ENCODE measurements around the gene RBM4B. TPM values are rescaled to one million over a fixed set of nuclear protein-coding genes. Genes with fewer than 3 reads are reported as not detected.
"Not testable (repeated sequence)": the region's sequence is repeated elsewhere in the genome, so short reads cannot be mapped to it uniquely, and the experiment has no call there.

The RBM4B gene
- total and polyA plus RNA-seq, 2 of the 13 experiments (the other 11 are each of a cell fraction or from before 2014, with no cell fraction given) = 25.8 to 32.4 TPM

DNA sequence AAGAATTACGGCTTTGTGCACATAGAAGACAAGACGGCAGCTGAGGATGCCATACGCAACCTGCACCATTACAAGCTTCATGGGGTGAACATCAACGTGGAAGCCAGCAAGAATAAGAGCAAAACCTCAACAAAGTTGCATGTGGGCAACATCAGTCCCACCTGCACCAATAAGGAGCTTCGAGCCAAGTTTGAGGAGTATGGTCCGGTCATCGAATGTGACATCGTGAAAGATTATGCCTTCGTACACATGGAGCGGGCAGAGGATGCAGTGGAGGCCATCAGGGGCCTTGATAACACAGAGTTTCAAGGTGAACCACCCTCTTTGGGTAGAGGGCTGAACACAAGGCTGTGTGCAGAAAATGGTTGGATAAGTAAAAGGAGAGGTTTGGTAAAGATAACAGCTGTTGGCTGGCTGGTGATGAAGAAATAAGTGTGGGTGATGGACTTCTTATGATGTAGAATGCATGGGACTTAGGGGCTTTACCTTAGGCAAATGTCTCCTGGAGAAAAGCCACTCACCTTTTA, 37.8 kb downstream of the RBM4B start:
- BruUV-seq (replicated peaks); CTCF ChIA-PET (ENCODE audit: low intra/inter-chr PET ratio, low total read pairs); H3K27ac ChIP-seq (ENCODE audit: extremely low read length, insufficient read depth, low read length); H3K27me3 ChIP-seq (ENCODE audit: control insufficient read depth in 1 of 2, insufficient read depth in 2 of 2, low read length in 2 of 2); H3K9me3 ChIP-seq (ENCODE audit: low read length); H2AFZ ChIP-seq (ENCODE audit: low read length); FAIRE-seq; DNase-seq (ENCODE audit: low spot score); ATAC-seq; in situ Hi-C loops (cut with HindIII; ENCODE audit: extremely low pct_ligation_motif_present, low pct_unique_long_range_greater_than_20kb): not testable (repeated sequence)
- Histone ChIP-seq H3K4me3 (replicated peaks in 1 of 3; ENCODE audit: insufficient read depth in 1 of 3, low read depth in 2 of 3, low read length in 3 of 3) (peak overlapping the region; percentile 44 to 90 (median 87); a peak in 5 of 6 replicates), H3K79me2 (ENCODE audit: insufficient read depth, low read length) (peaks cover 84% of the 10 kb centered on the region), H4K20me1 (ENCODE audit: insufficient read depth, low read length) (peaks cover 65% of the 10 kb centered on the region), H3K9ac (ENCODE audit: insufficient read depth, low read depth, low read length) (peak overlapping the region; percentile 97), H3K4me2 (ENCODE audit: low read depth, low read length) (peak overlapping the region; percentile 88), H3K4me1 (ENCODE audit: insufficient read depth, low read length) (peaks cover 77% of the 10 kb centered on the region), H3K36me3 (replicated peaks in 1 of 2; ENCODE audit: control insufficient read depth in 1 of 2, insufficient read depth in 2 of 2, low read length in 2 of 2) (peaks cover 10 to 36% of the 10 kb centered on the region in 2 experiments)
- peak; percentile 42; the same call in 1 of the 2 replicates for TF ChIP-seq ZBTB38 (CRISPR knock-in tag; IDR thresholded peaks at IDR 0.05)
- 93% methylated on average over 6 of the region's 10 CpGs for WGBS (ENCODE audit: low lambda C conversion rate)
- POLR2A ChIA-PET = interaction anchor here (2.2 to 10.0 kb wide), 6 partner anchors 8 to 50 kb away, joined by 6 to 211 read pairs (median 40); partner anchors contain the start of genes CCDC87, CCS and RBM14
- intact Hi-C loops (cut with micrococcal nuclease; ENCODE audit: unreplicated experiment) = loop anchor here (2.0 kb wide), 1 partner anchor 47 kb away; the partner anchor contains the start of genes CCDC87 and CCS

DNA sequence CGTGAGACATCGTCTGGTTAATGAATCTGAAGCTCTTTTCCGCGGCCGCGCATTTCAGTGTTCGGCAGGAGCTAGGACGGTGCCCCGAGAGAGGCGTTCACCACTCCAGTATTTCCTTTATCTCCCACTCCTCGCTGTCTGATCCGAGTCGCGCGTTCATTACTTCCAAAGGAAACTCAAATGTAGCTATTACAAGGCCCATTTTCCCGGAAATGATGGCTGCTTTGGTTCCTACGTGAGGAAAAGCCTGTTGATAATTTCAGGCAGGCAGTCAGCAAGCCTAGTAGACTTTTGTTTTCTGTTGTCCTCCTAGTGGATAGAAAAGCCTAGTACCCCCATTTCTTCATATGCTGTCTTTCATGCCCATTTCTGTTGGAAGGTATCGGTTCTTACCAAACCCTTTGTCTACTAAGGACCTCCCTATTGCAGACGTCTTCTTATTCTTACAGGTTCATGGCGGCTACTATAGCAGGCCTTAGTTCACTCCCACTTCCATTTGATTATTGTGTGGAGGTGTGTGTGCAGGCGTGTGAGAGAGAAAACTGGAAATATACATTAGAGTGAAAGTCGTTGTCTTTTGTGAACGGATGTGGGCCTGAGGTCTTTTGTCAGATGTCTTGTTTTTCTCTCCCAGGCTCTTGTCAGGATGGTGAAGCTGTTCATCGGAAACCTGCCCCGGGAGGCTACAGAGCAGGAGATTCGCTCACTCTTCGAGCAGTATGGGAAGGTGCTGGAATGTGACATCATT, 38.4 kb downstream of the RBM4B start:
- Histone ChIP-seq H3K9me3 (ENCODE audit: low read length) (no peaks in the 10 kb centered on the region), H3K4me3 (replicated peaks in 1 of 3; ENCODE audit: insufficient read depth in 1 of 3, low read depth in 2 of 3, low read length in 3 of 3) (peak overlapping the region; percentile 87 to 96 (median 90)), H3K79me2 (ENCODE audit: insufficient read depth, low read length) (peaks cover 84% of the 10 kb centered on the region), H3K4me1 (ENCODE audit: insufficient read depth, low read length) (peaks cover 71% of the 10 kb centered on the region), H3K27me3 (ENCODE audit: control insufficient read depth in 1 of 2, insufficient read depth in 2 of 2, low read length in 2 of 2) (no peaks in the 10 kb centered on the region; a peak in 1 of 5 replicates), H3K4me2 (ENCODE audit: low read depth, low read length) (peak overlapping the region; percentile 88), H3K9ac (ENCODE audit: insufficient read depth, low read depth, low read length) (peak overlapping the region; percentile 97), H3K36me3 (replicated peaks in 1 of 2; ENCODE audit: control insufficient read depth in 1 of 2, insufficient read depth in 2 of 2, low read length in 2 of 2) (peaks cover 11 to 30% of the 10 kb centered on the region in 2 experiments), H4K20me1 (ENCODE audit: insufficient read depth, low read length) (peaks cover 59% of the 10 kb centered on the region), H2AFZ (ENCODE audit: low read length) (no peak overlapping the region), H3K27ac (ENCODE audit: extremely low read length, insufficient read depth, low read length) (peak overlapping the region; percentile 95)
- ChIA-PET POLR2A (interaction anchor here (0.6 to 10.0 kb wide), 21 partner anchors 9 to 734 kb away, joined by 3 to 211 read pairs (median 13); partner anchors contain the start of genes ACTN3, BBS1, CCDC87 and CCS), CTCF (ENCODE audit: low intra/inter-chr PET ratio, low total read pairs) (interaction anchor here (2.1 kb wide), 1 partner anchor 60 kb away, joined by 7 read pairs; no protein-coding TSS in a partner anchor)
- 7% methylated on average over 25 of the region's 27 CpGs for WGBS (ENCODE audit: low lambda C conversion rate)
- ATAC-seq (no peak), FAIRE-seq (peak; percentile 32), DNase-seq (ENCODE audit: low spot score) (peak; percentile 29)
- in situ Hi-C loops (cut with HindIII; ENCODE audit: extremely low pct_ligation_motif_present, low pct_unique_long_range_greater_than_20kb) = no loop called here
- BruUV-seq (replicated peaks) = TSS peak; percentile 67
- intact Hi-C loops (cut with micrococcal nuclease; ENCODE audit: unreplicated experiment) = loop anchor here (2.0 kb wide), 1 partner anchor 46 kb away; the partner anchor contains the start of genes CCDC87 and CCS
- no peak for TF ChIP-seq REPIN1 (CRISPR knock-in tag; IDR thresholded peaks at IDR 0.05; ENCODE audit: borderline replicate concordance, low read depth)
- 0 out of 2 replicates have a peak, but pooled peaks have one; percentile 13 for TF ChIP-seq SIN3B (IDR thresholded peaks at IDR 0.05; ENCODE audit: low read length)
- TF ChIP-seq ZNF564 (CRISPR knock-in tag; IDR thresholded peaks at IDR 0.05) = 0 out of 2 replicates have a peak, but pooled peaks have one; percentile 9
- TF ChIP-seq, protein P1, sequence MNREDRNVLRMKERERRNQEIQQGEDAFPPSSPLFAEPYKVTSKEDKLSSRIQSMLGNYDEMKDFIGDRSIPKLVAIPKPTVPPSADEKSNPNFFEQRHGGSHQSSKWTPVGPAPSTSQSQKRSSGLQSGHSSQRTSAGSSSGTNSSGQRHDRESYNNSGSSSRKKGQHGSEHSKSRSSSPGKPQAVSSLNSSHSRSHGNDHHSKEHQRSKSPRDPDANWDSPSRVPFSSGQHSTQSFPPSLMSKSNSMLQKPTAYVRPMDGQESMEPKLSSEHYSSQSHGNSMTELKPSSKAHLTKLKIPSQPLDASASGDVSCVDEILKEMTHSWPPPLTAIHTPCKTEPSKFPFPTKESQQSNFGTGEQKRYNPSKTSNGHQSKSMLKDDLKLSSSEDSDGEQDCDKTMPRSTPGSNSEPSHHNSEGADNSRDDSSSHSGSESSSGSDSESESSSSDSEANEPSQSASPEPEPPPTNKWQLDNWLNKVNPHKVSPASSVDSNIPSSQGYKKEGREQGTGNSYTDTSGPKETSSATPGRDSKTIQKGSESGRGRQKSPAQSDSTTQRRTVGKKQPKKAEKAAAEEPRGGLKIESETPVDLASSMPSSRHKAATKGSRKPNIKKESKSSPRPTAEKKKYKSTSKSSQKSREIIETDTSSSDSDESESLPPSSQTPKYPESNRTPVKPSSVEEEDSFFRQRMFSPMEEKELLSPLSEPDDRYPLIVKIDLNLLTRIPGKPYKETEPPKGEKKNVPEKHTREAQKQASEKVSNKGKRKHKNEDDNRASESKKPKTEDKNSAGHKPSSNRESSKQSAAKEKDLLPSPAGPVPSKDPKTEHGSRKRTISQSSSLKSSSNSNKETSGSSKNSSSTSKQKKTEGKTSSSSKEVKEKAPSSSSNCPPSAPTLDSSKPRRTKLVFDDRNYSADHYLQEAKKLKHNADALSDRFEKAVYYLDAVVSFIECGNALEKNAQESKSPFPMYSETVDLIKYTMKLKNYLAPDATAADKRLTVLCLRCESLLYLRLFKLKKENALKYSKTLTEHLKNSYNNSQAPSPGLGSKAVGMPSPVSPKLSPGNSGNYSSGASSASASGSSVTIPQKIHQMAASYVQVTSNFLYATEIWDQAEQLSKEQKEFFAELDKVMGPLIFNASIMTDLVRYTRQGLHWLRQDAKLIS (CRISPR knock-in tag; IDR thresholded peaks at IDR 0.05) = 0 out of 2 replicates have a peak, but pooled peaks have one; percentile 2
- TF ChIP-seq ZNF605 (CRISPR knock-in tag; IDR thresholded peaks at IDR 0.05) = 0 out of 2 replicates have a peak, but pooled peaks have one; percentile 14
- 0 out of 2 replicates have a peak, but pooled peaks have one; percentile 12 for TF ChIP-seq REL (CRISPR knock-in tag; conservative IDR thresholded peaks at IDR 0.05)
- 0 out of 2 replicates have a peak, but pooled peaks have one; percentile 58 for TF ChIP-seq ZNF879 (CRISPR knock-in tag; IDR thresholded peaks at IDR 0.05)
- TF ChIP-seq, protein P2, sequence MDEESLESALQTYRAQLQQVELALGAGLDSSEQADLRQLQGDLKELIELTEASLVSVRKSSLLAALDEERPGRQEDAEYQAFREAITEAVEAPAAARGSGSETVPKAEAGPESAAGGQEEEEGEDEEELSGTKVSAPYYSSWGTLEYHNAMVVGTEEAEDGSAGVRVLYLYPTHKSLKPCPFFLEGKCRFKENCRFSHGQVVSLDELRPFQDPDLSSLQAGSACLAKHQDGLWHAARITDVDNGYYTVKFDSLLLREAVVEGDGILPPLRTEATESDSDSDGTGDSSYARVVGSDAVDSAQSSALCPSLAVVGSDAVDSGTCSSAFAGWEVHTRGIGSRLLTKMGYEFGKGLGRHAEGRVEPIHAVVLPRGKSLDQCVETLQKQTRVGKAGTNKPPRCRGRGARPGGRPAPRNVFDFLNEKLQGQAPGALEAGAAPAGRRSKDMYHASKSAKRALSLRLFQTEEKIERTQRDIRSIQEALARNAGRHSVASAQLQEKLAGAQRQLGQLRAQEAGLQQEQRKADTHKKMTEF (CRISPR knock-in tag; IDR thresholded peaks at IDR 0.05) = no peak
- TF ChIP-seq XBP1 (CRISPR knock-in tag; IDR thresholded peaks at IDR 0.05) = no peak

Data from HepG2 (cell line).